Mesenchymal stem cell (in vitro differentiated cells and primary cell): Measurements from ENCODE around the gene NLGN1.

Experiments
- DNase-seq: peaks from one replicate; pipeline ENCODE4 v3.0.0-alpha.2; 2013
- H2AFZ ChIP-seq: one replicate; pipeline ENCODE4 v1.6.1; 2013; ENCODE audit warnings: low read depth, mild to moderate bottlenecking, control low read depth, inconsistent platforms, low read length, moderate library complexity
- H2AK5ac ChIP-seq: 2 replicates; pipeline ENCODE4 v1.6.1; 2013; ENCODE audit warnings: low read length, moderate library complexity, mild to moderate bottlenecking, inconsistent platforms; ENCODE audit not compliant: severe bottlenecking
- H2BK120ac ChIP-seq: one replicate; pipeline ENCODE4 v1.6.1; 2013; ENCODE audit warnings: low read depth, mild to moderate bottlenecking, inconsistent platforms, low read length, moderate library complexity
- H2BK12ac ChIP-seq, 2 experiments: one replicate each; pipeline ENCODE4 v1.6.1; 2013; ENCODE audit warnings: inconsistent platforms in 2 of 2, low read length in 2 of 2, mild to moderate bottlenecking in 2 of 2, moderate library complexity in 2 of 2, control low read depth in 1 of 2
- H2BK15ac ChIP-seq: one replicate; pipeline ENCODE4 v1.6.1; 2013; ENCODE audit warnings: mild to moderate bottlenecking, low read depth, inconsistent platforms; ENCODE audit not compliant: poor library complexity, severe bottlenecking
- H2BK5ac ChIP-seq: 2 replicates; pipeline ENCODE4 v1.6.1; 2013; ENCODE audit warnings: low read depth, mild to moderate bottlenecking, low read length, control low read depth, inconsistent platforms; ENCODE audit not compliant: poor library complexity, severe bottlenecking
- H3K14ac ChIP-seq, 2 experiments: one replicate each; pipeline ENCODE4 v1.6.1; 2013; ENCODE audit warnings: inconsistent platforms in 2 of 2, low read length in 2 of 2, control low read depth in 1 of 2, mild to moderate bottlenecking in 1 of 2, moderate library complexity in 1 of 2
- H3K18ac ChIP-seq, 2 experiments: one replicate each; pipeline ENCODE4 v1.6.1; 2013; ENCODE audit warnings: inconsistent platforms in 2 of 2, low read length in 2 of 2, control low read depth in 1 of 2, low read depth in 1 of 2, mild to moderate bottlenecking in 1 of 2
- H3K23ac ChIP-seq, 2 experiments: one replicate each; pipeline ENCODE4 v1.6.1; 2013; ENCODE audit warnings: inconsistent platforms in 2 of 2, low read length in 2 of 2, mild to moderate bottlenecking in 2 of 2, moderate library complexity in 2 of 2, control low read depth in 1 of 2
- H3K27ac ChIP-seq: 2 replicates; pipeline ENCODE4 v1.5.1; 2013; ENCODE audit warnings: mild to moderate bottlenecking, moderate library complexity, low read length, control low read depth, inconsistent platforms; ENCODE audit not compliant: poor library complexity, severe bottlenecking
- H3K27me3 ChIP-seq, 2 experiments: 2 replicates each; pipeline versions ENCODE4 v1.6.1 to v1.7.0; 2013; ENCODE audit warnings: low read length in 2 of 2, mild to moderate bottlenecking in 2 of 2, moderate library complexity in 2 of 2, control low read depth in 1 of 2, inconsistent platforms in 1 of 2; ENCODE audit not compliant: control insufficient read depth in 1 of 2, insufficient read depth in 1 of 2
- H3K36me3 ChIP-seq, 2 experiments: 2 replicates each; pipeline versions ENCODE4 v1.6.1 to v1.7.0; 2013; ENCODE audit warnings: low read length in 2 of 2, control low read depth in 1 of 2, inconsistent platforms in 1 of 2, low read depth in 1 of 2, mild to moderate bottlenecking in 1 of 2; ENCODE audit not compliant: insufficient read depth in 2 of 2, control insufficient read depth in 1 of 2
- H3K4ac ChIP-seq, 2 experiments: one replicate each; pipeline ENCODE4 v1.6.1; 2013; ENCODE audit warnings: inconsistent platforms in 2 of 2, low read length in 2 of 2, mild to moderate bottlenecking in 2 of 2, moderate library complexity in 2 of 2, control low read depth in 1 of 2, low read depth in 1 of 2
- H3K4me1 ChIP-seq: 2 replicates; pipeline ENCODE4 v1.6.1; 2013; ENCODE audit warnings: low read depth, low read length, control low read depth; ENCODE audit not compliant: control insufficient read depth, insufficient read depth
- H3K4me2 ChIP-seq: 2 replicates; pipeline ENCODE4 v1.6.1; 2013; ENCODE audit warnings: low read length, mild to moderate bottlenecking, inconsistent platforms; ENCODE audit not compliant: poor library complexity, severe bottlenecking
- H3K4me3 ChIP-seq, 2 experiments: 2 replicates each; pipeline versions ENCODE4 v1.5.1 to v1.7.0; 2013; ENCODE audit warnings: low read length in 2 of 2, mild to moderate bottlenecking in 2 of 2, control low read depth in 1 of 2, low read depth in 1 of 2; ENCODE audit not compliant: insufficient read depth in 1 of 2
- H3K79me1 ChIP-seq: replicated peaks from 2 replicates; pipeline ENCODE4 v1.6.1; 2013; ENCODE audit warnings: mild to moderate bottlenecking, control low read depth, low read length, inconsistent platforms; ENCODE audit not compliant: poor library complexity, severe bottlenecking
- H3K9ac ChIP-seq: 2 replicates; pipeline ENCODE4 v1.7.0; 2013; ENCODE audit warnings: mild to moderate bottlenecking, low read length, moderate library complexity
- H3K9me3 ChIP-seq: 2 replicates; pipeline ENCODE4 v1.7.0; 2013; ENCODE audit warnings: mild to moderate bottlenecking, low read length; ENCODE audit not compliant: control insufficient read depth
- H4K8ac ChIP-seq: one replicate; pipeline ENCODE4 v1.6.1; 2013; ENCODE audit warnings: inconsistent platforms, mild to moderate bottlenecking, low read length, moderate library complexity
- H4K91ac ChIP-seq: one replicate; pipeline ENCODE4 v1.6.1; 2013; ENCODE audit warnings: mild to moderate bottlenecking, low read length, inconsistent platforms
- WGBS: methylation state at CpG from one replicate; pipeline ENCODE4 v1.1.7; 2013; ENCODE audit warnings: mixed read lengths; 5-methylcytosine and 5-hydroxymethylcytosine counted together

Gene NLGN1

GRCh38 chr3:173429076-173429475 lies 31.5 kb downstream of the NLGN1 start:
- no peak overlapping the region for H3K4me3 ChIP-seq
- H2AFZ ChIP-seq = no peak overlapping the region
- H2BK12ac ChIP-seq = no peak overlapping the region
- no peak overlapping the region for H3K23ac ChIP-seq
- no peak overlapping the region for H3K18ac ChIP-seq
- 78% methylated on average over 4 of the region's 5 CpGs for WGBS
- peaks cover 29% of the 10 kb centered on the region for H3K9me3 ChIP-seq
- no peak overlapping the region for H3K4ac ChIP-seq
- no peaks in the 10 kb centered on the region for H3K4me1 ChIP-seq
- H2BK15ac ChIP-seq = no peak overlapping the region
- no peaks in the 10 kb centered on the region for H3K36me3 ChIP-seq
- no peak overlapping the region for H2BK120ac ChIP-seq
- DNase-seq = no peak
- no peaks in the 10 kb centered on the region for H3K27me3 ChIP-seq
- no peak overlapping the region for H3K4me2 ChIP-seq
- H3K27ac ChIP-seq = no peak overlapping the region
- no peak overlapping the region for H4K91ac ChIP-seq
- H2AK5ac ChIP-seq = no peak overlapping the region
- H4K8ac ChIP-seq = no peak overlapping the region
- H3K79me1 ChIP-seq = no peaks in the 10 kb centered on the region
- no peak overlapping the region for H3K14ac ChIP-seq
- H2BK5ac ChIP-seq = no peak overlapping the region
- no peak overlapping the region for H3K9ac ChIP-seq

- H3K4me1 ChIP-seq = no peaks in the 10 kb centered on the region
- no peak overlapping the region for H2AFZ ChIP-seq
- H2BK120ac ChIP-seq = no peak overlapping the region
- H4K8ac ChIP-seq = no peak overlapping the region
- no peak overlapping the region for H3K27ac ChIP-seq
- no peak for DNase-seq
- no peaks in the 10 kb centered on the region for H3K27me3 ChIP-seq
- no peak overlapping the region for H2BK5ac ChIP-seq
- no peak overlapping the region for H2BK15ac ChIP-seq
- WGBS = 68% methylated on average over 1 of the region's 1 CpG
- H3K9ac ChIP-seq = no peak overlapping the region
- H3K4ac ChIP-seq = no peak overlapping the region
- H3K79me1 ChIP-seq = no peaks in the 10 kb centered on the region
- peaks cover 29% of the 10 kb centered on the region for H3K9me3 ChIP-seq
- H3K36me3 ChIP-seq = no peaks in the 10 kb centered on the region
- H3K14ac ChIP-seq = no peak overlapping the region
- no peak overlapping the region for H3K4me2 ChIP-seq
- H3K4me3 ChIP-seq = no peak overlapping the region
- no peak overlapping the region for H2AK5ac ChIP-seq
- no peak overlapping the region for H4K91ac ChIP-seq
- H3K18ac ChIP-seq = no peak overlapping the region
- no peak overlapping the region for H3K23ac ChIP-seq
- no peak overlapping the region for H2BK12ac ChIP-seq
Observed at GRCh38 chr3:173429527-173429926, 32.0 kb downstream of the NLGN1 start.

- H3K27me3 ChIP-seq = no peaks in the 10 kb centered on the region
- DNase-seq = no peak
- WGBS = 37% methylated on average over 2 of the region's 2 CpGs
Observed at GRCh38 chr3:173430576-173430975, 33.0 kb downstream of the NLGN1 start.

GRCh38 chr3:173439004-173439403 lies 41.5 kb downstream of the NLGN1 start:
- WGBS = 100% methylated on average over 1 of the region's 1 CpG
- no peak overlapping the region for H3K27ac ChIP-seq
- no peak overlapping the region for H3K23ac ChIP-seq
- H3K4me1 ChIP-seq = no peaks in the 10 kb centered on the region
- no peak overlapping the region for H3K9ac ChIP-seq
- H3K79me1 ChIP-seq = no peaks in the 10 kb centered on the region
- H2BK120ac ChIP-seq = no peak overlapping the region
- H2AK5ac ChIP-seq = no peak overlapping the region
- H4K8ac ChIP-seq = no peak overlapping the region
- no peak for DNase-seq
- H3K9me3 ChIP-seq = no peaks in the 10 kb centered on the region
- no peak overlapping the region for H2BK5ac ChIP-seq
- no peak overlapping the region for H3K4ac ChIP-seq
- H3K14ac ChIP-seq = no peak overlapping the region
- no peaks in the 10 kb centered on the region for H3K36me3 ChIP-seq
- H2AFZ ChIP-seq = no peak overlapping the region
- H3K4me3 ChIP-seq = no peak overlapping the region
- H3K18ac ChIP-seq = no peak overlapping the region
- H3K4me2 ChIP-seq = no peak overlapping the region
- H4K91ac ChIP-seq = no peak overlapping the region
- H2BK15ac ChIP-seq = no peak overlapping the region
- H3K27me3 ChIP-seq = no peaks in the 10 kb centered on the region
- no peak overlapping the region for H2BK12ac ChIP-seq

More at GRCh38 chr3:173430576-173430975, 33.0 kb downstream of the NLGN1 start:
- H2BK15ac ChIP-seq = no peak overlapping the region
- H2BK120ac ChIP-seq = no peak overlapping the region
- no peaks in the 10 kb centered on the region for H3K36me3 ChIP-seq
- no peak overlapping the region for H3K14ac ChIP-seq
- no peak overlapping the region for H3K4me3 ChIP-seq
- H3K4me1 ChIP-seq = no peaks in the 10 kb centered on the region
- H2BK5ac ChIP-seq = no peak overlapping the region
- no peak overlapping the region for H3K27ac ChIP-seq
- H3K18ac ChIP-seq = no peak overlapping the region
- no peak overlapping the region for H3K4ac ChIP-seq
- H3K9ac ChIP-seq = no peak overlapping the region
- no peak overlapping the region for H2AK5ac ChIP-seq
- no peak overlapping the region for H3K23ac ChIP-seq
- H3K9me3 ChIP-seq = peaks cover 29% of the 10 kb centered on the region
- no peaks in the 10 kb centered on the region for H3K79me1 ChIP-seq
- no peak overlapping the region for H2AFZ ChIP-seq
- no peak overlapping the region for H3K4me2 ChIP-seq
- no peak overlapping the region for H2BK12ac ChIP-seq
- H4K8ac ChIP-seq = no peak overlapping the region
- H4K91ac ChIP-seq = no peak overlapping the region
